ENCODE results near the gene SDF2. TPM values are rescaled to one million over a fixed set of nuclear protein-coding genes. Genes with fewer than 3 reads are reported as not detected.

SDF2 gene
- total and polyA plus RNA-seq, 10 of the 15 experiments (the other 5 are each of a cell fraction or from before 2014, with no cell fraction given), result 29.8 to 81.0 (median 41.5) TPM

- Histone ChIP-seq H3K4me1 (ENCODE audit: control insufficient read depth, insufficient read depth, low read length) (no peaks in the 10 kb centered on the region), H3K27me3 (replicated peaks in 1 of 2; ENCODE audit: control insufficient read depth in 2 of 2, insufficient read depth in 2 of 2, low read length in 1 of 2) (no peaks in the 10 kb centered on the region), H3K4me3 (no peak overlapping the region), H4K20me1 (ENCODE audit: control insufficient read depth, insufficient read depth) (no peaks in the 10 kb centered on the region), H3K36me3 (ENCODE audit: control insufficient read depth in 2 of 2, insufficient read depth in 2 of 2, low read length in 1 of 2) (peaks cover 32 to 51% of the 10 kb centered on the region in 2 experiments), H3K4me2 (ENCODE audit: control insufficient read depth, insufficient read depth) (no peak overlapping the region), H3K9me3 (replicated peaks; ENCODE audit: control insufficient read depth, insufficient read depth, low read length) (no peaks in the 10 kb centered on the region), H3K79me2 (ENCODE audit: control insufficient read depth, insufficient read depth, low read length) (no peaks in the 10 kb centered on the region), H3K27ac (ENCODE audit: control insufficient read depth, insufficient read depth) (no peak overlapping the region), H2AFZ (ENCODE audit: control insufficient read depth, low read depth, low read length) (no peak overlapping the region), H3K9ac (ENCODE audit: control insufficient read depth, insufficient read depth, low read length) (no peak overlapping the region)
- POLR2A ChIA-PET, result interaction anchor here (1.1 kb wide), 1 partner anchor 823 kb away, joined by 3 read pairs; no protein-coding TSS in a partner anchor
- ATAC-seq (no peak), DNase-seq (ENCODE audit: low read depth, low spot score) (no peak), FAIRE-seq (no peak)
- RAD21 ChIA-PET (ENCODE audit: unreplicated experiment), result no interaction called here
- BruUV-seq (replicated peaks), result no TSS peak
- in situ Hi-C loops (cut with MboI), result no loop called here
- intact Hi-C loops (cut with micrococcal nuclease; ENCODE audit: unreplicated experiment), result loop anchor here (5.0 kb wide), 1 partner anchor 51 kb away; the partner anchor contains the start of gene PIGS
- WGBS (ENCODE audit: insufficient coverage, insufficient replicate concordance, low lambda C conversion rate, missing lambda C conversion rate), result 96% methylated on average over 4 of the region's 4 CpGs
- CTCF ChIA-PET, result interaction anchor here (1.0 to 4.8 kb wide), 3 partner anchors 12 to 342 kb away, joined by 3 to 20 read pairs (median 6); no protein-coding TSS in a partner anchor
- SMC1A ChIA-PET (ENCODE audit: uncharacterized antibody, unreplicated experiment), result interaction anchor here (0.6 to 0.8 kb wide), 2 partner anchors 12 to 312 kb away, joined by 3 to 4 read pairs; no protein-coding TSS in a partner anchor
- TF ChIP-seq YBX1 (IDR thresholded peaks at IDR 0.05) (no peak), ZNF274 (IDR thresholded peaks at IDR 0.05; ENCODE audit: insufficient read depth, insufficient read length) (no peak), MEF2A (IDR thresholded peaks at IDR 0.05; ENCODE audit: insufficient read depth, low read depth, low read length) (no peak), ZBTB40 (IDR thresholded peaks at IDR 0.05; ENCODE audit: borderline replicate concordance) (no peak), ATF3 (IDR thresholded peaks at IDR 0.05; ENCODE audit: borderline replicate concordance, extremely low read depth, low read depth, low read length) (no peak), NBN (IDR thresholded peaks at IDR 0.05) (no peak), CHD1 (IDR thresholded peaks at IDR 0.05; ENCODE audit: low read depth, low read length) (no peak), KLF5 (IDR thresholded peaks at IDR 0.05; ENCODE audit: partially characterized antibody) (no peak), NFYA (IDR thresholded peaks at IDR 0.05; ENCODE audit: borderline replicate concordance, low read depth, low read length) (no peak), CUX1 (IDR thresholded peaks at IDR 0.05; ENCODE audit: insufficient replicate concordance, low read depth, low read length) (no peak), HSF1 (IDR thresholded peaks at IDR 0.05; ENCODE audit: low read depth, low read length) (no peak)
Observed at GRCh38 chr17:28623696-28624095, 38.0 kb downstream of the SDF2 start.

Measured in GM12878 (cell line).